NCI-H1105 (cell line): ENCODE results near the gene NMT2.

ENCODE experiments used
- DNase-seq: peaks from one replicate; lab custom pipeline; 2025; lab: John Stamatoyannopoulos, UW

NMT2 gene

DNA sequence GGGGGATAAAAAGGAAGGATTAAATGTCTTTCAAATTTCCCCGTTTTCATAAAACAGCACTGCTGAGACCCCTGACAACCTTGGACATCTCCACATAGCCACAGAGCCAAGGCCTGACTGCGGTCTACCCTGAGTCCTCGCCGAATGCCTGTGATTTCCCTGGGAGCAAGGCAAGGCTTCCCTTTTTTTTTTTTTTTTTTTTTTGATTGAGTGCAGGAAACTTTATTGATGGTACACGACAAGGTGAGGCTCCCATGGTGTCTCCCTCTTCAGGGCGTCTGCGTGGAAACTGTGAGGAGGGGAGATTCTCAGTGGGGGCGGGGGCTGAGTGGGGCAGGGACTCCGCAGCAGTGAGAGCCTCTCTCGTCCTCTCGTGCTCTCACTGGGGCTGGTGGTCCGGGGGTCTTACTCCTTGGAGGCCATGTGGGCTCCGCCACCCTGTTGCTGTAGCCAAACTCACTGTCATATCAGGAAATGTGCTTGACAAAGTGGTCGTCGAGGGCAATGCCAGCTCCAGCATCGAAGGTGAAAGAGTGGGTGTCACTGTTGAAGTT lies 75.6 kb downstream of the NMT2 start:
- DNase-seq = no peak

- DNase-seq = no peak
These were observed 77.1 kb downstream of the NMT2 start for GRCh38 chr10:15091418-15091817.

DNA sequence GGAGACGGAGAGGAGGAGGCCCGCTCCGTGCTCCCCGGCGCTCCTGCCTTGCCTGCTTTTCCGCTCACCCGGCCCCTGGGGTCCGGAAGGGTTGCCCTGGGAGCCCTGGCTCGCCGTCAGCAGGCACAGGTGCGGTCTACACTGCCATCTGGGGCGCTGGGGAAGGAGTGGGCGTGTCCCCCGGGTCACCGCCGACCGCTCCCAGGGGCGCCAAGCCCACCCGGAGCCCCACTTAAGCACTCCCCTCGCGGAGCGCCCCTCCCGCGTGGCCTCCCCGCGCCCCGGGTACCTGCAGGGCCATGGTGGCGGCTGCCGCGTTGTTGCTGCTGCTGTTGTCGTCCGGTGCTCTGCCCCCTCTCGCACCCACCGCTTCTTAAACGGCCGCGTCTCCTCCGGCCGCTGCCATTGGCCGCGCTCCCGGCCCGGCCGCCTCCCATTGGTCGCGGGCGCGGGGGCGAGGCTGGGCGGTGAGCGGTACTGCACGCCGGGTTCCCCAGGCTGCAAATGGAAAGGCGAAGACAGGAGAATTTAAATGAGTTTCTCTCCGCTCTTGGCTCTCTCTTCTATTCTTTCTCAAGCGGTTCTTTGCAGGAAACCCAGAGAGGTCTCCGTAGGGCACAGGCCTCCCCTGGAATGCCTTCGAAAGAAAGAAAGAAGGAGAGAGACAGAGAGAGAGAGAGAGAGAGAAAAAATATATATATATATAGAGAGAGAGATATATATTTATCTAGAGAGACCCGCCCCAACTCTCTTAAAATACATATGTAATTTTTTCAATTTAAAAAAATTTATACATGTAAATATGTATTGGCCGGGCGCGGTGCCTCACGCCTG lies 79.8 kb downstream of the NMT2 start, which contains the start of gene ACBD7:
Gene ACBD7 (minus strand): TSS at position 349 of the 834 bp plus-strand sequence. CDS start 48 bp downstream, at position 301.
- peak; percentile 63 for DNase-seq

- DNase-seq = peak; percentile 1
These were observed 84.0 kb downstream of the NMT2 start for GRCh38 chr10:15084502-15084922.

DNA sequence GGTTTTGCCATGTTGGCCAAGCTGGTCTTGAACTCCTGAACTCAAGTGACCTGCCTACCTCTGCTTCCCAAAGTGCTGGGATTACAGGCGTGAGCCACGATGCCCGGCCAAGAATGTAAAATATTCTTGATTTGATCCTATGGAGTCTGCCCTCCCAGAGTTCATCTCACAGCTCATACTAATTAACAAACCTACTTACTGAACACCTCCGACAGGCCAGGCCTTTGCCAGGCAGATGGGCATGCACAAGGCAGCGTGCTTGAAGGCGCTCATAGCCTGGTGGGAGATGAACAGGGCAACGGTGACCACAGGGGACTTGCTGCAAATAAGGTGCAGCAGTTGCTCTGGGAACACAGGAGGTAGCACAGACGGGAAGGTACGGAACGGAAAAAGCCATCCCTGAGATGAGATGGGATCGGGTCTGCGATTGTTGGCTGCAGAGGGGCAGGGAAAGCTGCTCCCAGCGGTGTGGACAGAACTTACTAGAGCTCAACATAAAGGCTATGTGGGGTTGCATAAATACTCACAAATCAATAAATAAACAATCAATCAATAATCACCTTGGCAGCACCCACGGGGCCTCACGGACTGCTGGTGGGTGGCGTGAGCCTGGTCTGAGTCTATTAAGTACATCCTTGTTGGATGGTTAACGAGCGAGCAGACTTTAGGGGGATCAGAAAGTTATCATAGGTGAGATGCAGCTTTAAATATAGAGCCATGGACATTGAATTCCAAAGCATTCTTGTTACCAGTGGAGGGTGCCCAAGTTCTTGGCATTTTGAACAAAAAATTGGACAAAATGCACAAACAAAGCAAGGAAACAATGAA lies 84.6 kb downstream of the NMT2 start:
- no peak for DNase-seq

GRCh38 chr10:15075421-15075820 lies 93.1 kb downstream of the NMT2 start:
- no peak for DNase-seq

- DNase-seq = no peak
These were observed 96.1 kb downstream of the NMT2 start for GRCh38 chr10:15072358-15072757.

GRCh38 chr10:15069230-15069629 lies 99.3 kb downstream of the NMT2 start:
- no peak for DNase-seq

GRCh38 chr10:15068802-15069201 lies 99.7 kb downstream of the NMT2 start:
- DNase-seq = no peak

- DNase-seq = no peak
These were observed 101.3 kb downstream of the NMT2 start for GRCh38 chr10:15067154-15067553.

GRCh38 chr10:15060638-15061037 lies 107.9 kb downstream of the NMT2 start:
- DNase-seq = no peak

DNA sequence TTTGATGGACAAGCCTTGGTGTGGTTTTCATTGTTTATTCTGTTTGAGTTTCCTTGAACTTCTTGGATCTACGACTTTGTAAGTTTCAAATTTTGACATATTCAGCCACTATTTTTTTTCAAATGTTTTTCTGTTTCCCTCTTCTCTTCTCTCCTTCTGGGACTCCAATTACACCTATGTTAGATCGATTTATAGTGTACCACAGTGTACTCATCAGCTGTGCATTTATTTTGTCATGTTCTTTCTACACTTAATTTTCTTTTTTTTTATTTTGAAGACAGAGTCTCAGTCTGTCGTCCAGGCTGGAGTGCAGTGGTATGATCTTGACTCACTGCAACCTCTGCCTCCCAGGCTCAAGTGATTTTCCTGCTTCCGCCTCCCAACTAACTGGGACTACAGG lies 108.6 kb downstream of the NMT2 start:
- DNase-seq = no peak

DNA sequence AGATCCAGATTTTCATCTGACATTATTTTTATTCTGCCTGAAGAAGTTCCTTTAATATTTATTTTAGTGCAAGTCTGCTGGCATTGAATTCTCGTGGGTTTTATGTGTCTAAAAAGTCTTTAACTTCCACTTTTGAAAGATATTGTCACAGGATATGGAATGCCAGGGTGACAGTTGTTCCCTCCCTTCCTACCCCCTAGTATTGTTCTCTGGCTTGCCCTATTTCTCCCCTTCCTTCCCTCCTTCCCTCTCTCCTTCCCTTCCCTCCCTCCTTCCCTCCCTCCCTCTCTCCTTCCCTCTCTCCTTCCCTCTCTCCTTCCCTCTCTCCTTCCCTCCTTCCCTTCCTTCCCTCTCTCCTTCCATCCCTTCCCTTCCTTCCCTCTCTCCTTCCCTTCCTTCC lies 109.8 kb downstream of the NMT2 start:
- no peak for DNase-seq
